WI38 (cell line): ENCODE data around the gene OR14C36.
"Not testable (repeated sequence)": the region's sequence is repeated elsewhere in the genome, so short reads cannot be mapped to it uniquely, and the experiment has no call there.

Source experiments
- H3K4me3 ChIP-seq: 2 replicates; pipeline ENCODE4 v1.5.1; 2011; ENCODE audit warnings: low read depth, mild to moderate bottlenecking, control low read depth, low read length
- TF ChIP-seq, protein P1 (sequence below): IDR thresholded peaks from 2 replicates; pipeline ENCODE4 v1.5.1; 2012; ENCODE audit warnings: low read depth, mild to moderate bottlenecking, control low read depth, low read length

Gene OR14C36

GRCh38 chr1:248348475-248348874, at the start of gene OR14C36:
Gene OR14C36 (plus strand): TSS chr1:248348775. CDS start chr1:248348775, 0 bp downstream.
- TF ChIP-seq, protein P1, sequence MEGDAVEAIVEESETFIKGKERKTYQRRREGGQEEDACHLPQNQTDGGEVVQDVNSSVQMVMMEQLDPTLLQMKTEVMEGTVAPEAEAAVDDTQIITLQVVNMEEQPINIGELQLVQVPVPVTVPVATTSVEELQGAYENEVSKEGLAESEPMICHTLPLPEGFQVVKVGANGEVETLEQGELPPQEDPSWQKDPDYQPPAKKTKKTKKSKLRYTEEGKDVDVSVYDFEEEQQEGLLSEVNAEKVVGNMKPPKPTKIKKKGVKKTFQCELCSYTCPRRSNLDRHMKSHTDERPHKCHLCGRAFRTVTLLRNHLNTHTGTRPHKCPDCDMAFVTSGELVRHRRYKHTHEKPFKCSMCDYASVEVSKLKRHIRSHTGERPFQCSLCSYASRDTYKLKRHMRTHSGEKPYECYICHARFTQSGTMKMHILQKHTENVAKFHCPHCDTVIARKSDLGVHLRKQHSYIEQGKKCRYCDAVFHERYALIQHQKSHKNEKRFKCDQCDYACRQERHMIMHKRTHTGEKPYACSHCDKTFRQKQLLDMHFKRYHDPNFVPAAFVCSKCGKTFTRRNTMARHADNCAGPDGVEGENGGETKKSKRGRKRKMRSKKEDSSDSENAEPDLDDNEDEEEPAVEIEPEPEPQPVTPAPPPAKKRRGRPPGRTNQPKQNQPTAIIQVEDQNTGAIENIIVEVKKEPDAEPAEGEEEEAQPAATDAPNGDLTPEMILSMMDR: no peak
- H3K4me3 ChIP-seq: no peak within 1 kb of the TSS

- no peak within 1 kb of the TSS for H3K4me3 ChIP-seq
- TF ChIP-seq, protein P1: no peak
Measured at GRCh38 chr1:248303324-248303723, 45.3 kb upstream of the OR14C36 start, which contains the start of gene OR2T12. Gene OR2T12 (minus strand): TSS chr1:248303424. CDS start chr1:248295578, 7,846 bp downstream.

DNA sequence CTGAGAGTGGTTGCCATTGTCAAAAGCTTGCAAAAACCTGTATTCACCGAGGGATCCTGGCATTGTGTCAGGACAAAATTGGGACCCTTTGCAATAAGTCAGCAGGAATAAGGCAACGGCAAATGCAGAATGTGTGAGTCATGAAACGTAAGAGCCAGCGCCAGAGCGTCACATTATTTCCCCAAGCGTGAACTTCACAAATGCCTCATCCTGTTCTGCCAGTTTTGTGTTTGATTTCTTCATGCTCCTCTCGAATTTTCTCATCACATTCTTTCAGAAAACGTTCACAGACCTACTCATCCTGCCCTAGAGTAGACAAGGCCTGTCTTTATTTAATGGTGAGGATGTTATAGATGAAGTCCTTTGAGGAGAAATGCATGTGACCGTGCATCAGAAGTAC, 42.9 kb upstream of the OR14C36 start:
- not testable (repeated sequence) for H3K4me3 ChIP-seq

DNA sequence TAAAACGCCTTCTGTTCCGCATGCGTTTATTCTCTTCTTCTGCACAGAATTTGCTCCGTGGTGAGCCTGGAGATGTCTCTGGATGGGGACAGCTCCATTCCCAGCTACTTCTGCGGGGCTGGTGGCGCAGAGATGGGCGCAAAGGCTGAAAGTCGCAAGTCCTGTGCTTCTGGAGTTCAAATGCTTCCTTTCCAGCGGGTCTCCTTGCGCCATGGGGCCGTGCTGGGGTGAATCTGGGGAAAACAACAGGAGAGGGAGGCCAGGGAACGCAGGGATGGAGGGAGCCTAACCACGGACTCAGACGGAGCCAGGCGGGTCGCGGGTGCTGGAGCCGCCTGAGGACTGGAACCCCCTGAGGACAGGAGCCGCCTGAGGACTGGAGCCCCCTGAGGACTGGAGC, 42.5 kb upstream of the OR14C36 start:
- H3K4me3 ChIP-seq: no peak overlapping the region
- TF ChIP-seq, protein P1: no peak

- H3K4me3 ChIP-seq: not testable (repeated sequence)
Measured at GRCh38 chr1:248306740-248307139, 41.8 kb upstream of the OR14C36 start.

GRCh38 chr1:248316796-248317195, 31.8 kb upstream of the OR14C36 start:
- TF ChIP-seq, protein P1: no peak
- H3K4me3 ChIP-seq: no peak overlapping the region

- TF ChIP-seq, protein P1: no peak
- no peak within 1 kb of the TSS for H3K4me3 ChIP-seq
Measured at GRCh38 chr1:248324468-248324867, 24.1 kb upstream of the OR14C36 start, which contains the start of gene OR2M7. Gene OR2M7 (minus strand): TSS chr1:248324568. CDS start chr1:248324568, 0 bp downstream.

GRCh38 chr1:248343451-248343850, 5.1 kb upstream of the OR14C36 start:
- TF ChIP-seq, protein P1: no peak

More at GRCh38 chr1:248343451-248343850, 5.1 kb upstream of the OR14C36 start:
- H3K4me3 ChIP-seq: no peak overlapping the region
